K562 (cell line): ENCODE data around the gene BAD. TPM values are rescaled to one million over a fixed set of nuclear protein-coding genes. Genes with fewer than 3 reads are reported as not detected.

Source experiments
- ATF2 ChIP-seq: sonication (generic); formaldehyde crosslinking; IDR thresholded peaks from 2 replicates; pipeline ENCODE4 v1.8.1; 2022; ENCODE audit warnings: missing genetic modification reagents
- CCNT2 ChIP-seq: IDR thresholded peaks from 2 replicates; pipeline ENCODE4 v1.6.1; 2011; ENCODE audit warnings: borderline replicate concordance, low read depth, mild to moderate bottlenecking, moderate library complexity, mixed read lengths, low read length; ENCODE audit not compliant: insufficient read length; ENCODE audit errors: extremely low read depth
- CGGBP1 ChIP-seq: fragments of 250-450 bp; sonication (Bioruptor Pico); IDR thresholded peaks from 2 replicates; pipeline ENCODE4 v1.9.0; 2021; ENCODE audit warnings: mild to moderate bottlenecking
- DACH1 ChIP-seq: fragments of 450-650 bp; IDR thresholded peaks from 2 replicates; pipeline ENCODE4 v1.6.1; 2018; ENCODE audit not compliant: partially characterized antibody
- E2F4 ChIP-seq: sonication (generic); formaldehyde crosslinking; IDR thresholded peaks from 2 replicates; pipeline ENCODE4 v1.8.0; 2022; ENCODE audit warnings: mild to moderate bottlenecking, low read depth, missing genetic modification reagents
- ELF1 ChIP-seq: fragments of 200-800 bp; sonication (Bioruptor generic); IDR thresholded peaks from 2 replicates; pipeline ENCODE4 v1.6.1; 2016; ENCODE audit warnings: missing genetic modification characterization, missing compliant biosample characterization
- ERF ChIP-seq: fragments of 450-650 bp; formaldehyde crosslinking; IDR thresholded peaks from 2 replicates; pipeline ENCODE4 v1.4.0; 2020; ENCODE audit warnings: mild to moderate bottlenecking, mixed read lengths
- KLF1 ChIP-seq: fragments of 450-650 bp; IDR thresholded peaks from 2 replicates; pipeline ENCODE4 v1.6.1; 2016; ENCODE audit warnings: missing genetic modification characterization, missing compliant biosample characterization
- MAFG ChIP-seq: fragments of 450-650 bp; conservative IDR thresholded peaks from 2 replicates; pipeline ENCODE4 v1.6.1; 2016; ENCODE audit warnings: missing genetic modification characterization, missing compliant biosample characterization
- MAFK ChIP-seq: IDR thresholded peaks from 2 replicates; pipeline ENCODE4 v1.6.1; 2011; ENCODE audit warnings: low read length, improper control_type of control experiment
- MEF2D ChIP-seq: conservative IDR thresholded peaks from 2 replicates; pipeline ENCODE4 v1.6.1; 2016; ENCODE audit warnings: low read depth, missing genetic modification characterization, missing compliant biosample characterization
- PHB2 ChIP-seq: fragments of 450-650 bp; IDR thresholded peaks from 2 replicates; pipeline ENCODE4 v1.6.1; 2017; ENCODE audit warnings: low read depth
- TAF9B ChIP-seq: fragments of 450-650 bp; IDR thresholded peaks from 2 replicates; pipeline ENCODE4 v1.6.1; 2018; ENCODE audit warnings: mild to moderate bottlenecking; ENCODE audit not compliant: partially characterized antibody
- TBL1XR1 ChIP-seq, 2 experiments: IDR thresholded peaks; 2 replicates each; pipeline ENCODE4 v1.6.1; 2012; ENCODE audit warnings: improper control_type of control experiment in 2 of 2, low read length in 2 of 2, mild to moderate bottlenecking in 1 of 2
- TCF7L2 ChIP-seq: fragments of 150-350 bp; IDR thresholded peaks from 2 replicates; pipeline ENCODE4 v1.6.1; 2016; ENCODE audit warnings: low read depth, mild to moderate bottlenecking, low read length, moderate library complexity
- TEAD2 ChIP-seq: fragments of 450-650 bp; IDR thresholded peaks from 2 replicates; pipeline ENCODE4 v1.6.1; 2016; ENCODE audit warnings: missing genetic modification characterization, control low read depth, missing compliant biosample characterization
- ZNF217 ChIP-seq: sonication (generic); formaldehyde crosslinking; IDR thresholded peaks from 2 replicates; pipeline ENCODE4 v1.8.0; 2022; ENCODE audit warnings: mild to moderate bottlenecking, missing genetic modification reagents
- ZNF324 ChIP-seq: fragments of 250-450 bp; sonication (Bioruptor Pico); IDR thresholded peaks from 2 replicates; pipeline ENCODE4 v1.4.0; 2020; ENCODE audit warnings: mild to moderate bottlenecking
- ZNF41 ChIP-seq: fragments of 250-450 bp; sonication (Bioruptor Pico); conservative IDR thresholded peaks from 2 replicates; pipeline ENCODE4 v1.4.0; 2020; ENCODE audit warnings: mild to moderate bottlenecking
- ZNF695 ChIP-seq: fragments of 450-650 bp; formaldehyde crosslinking; IDR thresholded peaks from 2 replicates; pipeline ENCODE4 v1.4.0; 2020; ENCODE audit warnings: mild to moderate bottlenecking, moderate library complexity
- ZSCAN29 ChIP-seq: fragments of 450-650 bp; IDR thresholded peaks from 2 replicates; pipeline ENCODE4 v1.6.1; 2017
- polyA plus RNA-seq, 8 experiments: library from polyadenylated mRNA; depleted of rRNA in 4 of 8; stranded (reverse) in 5 of 8; unstranded in 3 of 8; fragments of >200 nt; fragmentation: Nextera tagmentation in 2 of 8; fragmentation: Illumina TruSeq in 1 of 8; extraction: Ambion mirVana in 2 of 8; extraction: Trizol in 1 of 8; gene quantifications; 2 replicates each; pipeline versions ENCODE4 v1.2.1 to v1.2.3, GENCODE V29; 2011 to 2014; ENCODE audit warnings: inconsistent platforms in 1 of 8, missing spikeins in 1 of 8
- total RNA-seq, 7 experiments: library from RNA; depleted of rRNA in 6 of 7; stranded (reverse); fragments of >200 nt in 6 of 7; fragmentation: Illumina TruSeq in 2 of 7; extraction: Trizol in 2 of 7; gene quantifications; 2 replicates each; pipeline versions ENCODE4 v1.2.1 to v1.2.3, GENCODE V29; 2011 to 2021; ENCODE audit warnings: low replicate concordance in 1 of 7
- TF ChIP-seq, protein P1 (sequence below): sonication (generic); formaldehyde crosslinking; IDR thresholded peaks from 2 replicates; pipeline ENCODE4 v1.8.1; 2023; ENCODE audit warnings: mild to moderate bottlenecking, missing genetic modification reagents
- TF ChIP-seq, protein P2 (sequence below): fragments of 450-650 bp; formaldehyde crosslinking; IDR thresholded peaks from 2 replicates; pipeline ENCODE4 v1.4.0; 2020; ENCODE audit warnings: mild to moderate bottlenecking, mixed read lengths

Gene BAD
- total and polyA plus RNA-seq, 9 of the 15 experiments (the other 6 are each of a cell fraction or from before 2014, with no cell fraction given), result 0.61 to 45.6 (median 11.8) TPM

DNA sequence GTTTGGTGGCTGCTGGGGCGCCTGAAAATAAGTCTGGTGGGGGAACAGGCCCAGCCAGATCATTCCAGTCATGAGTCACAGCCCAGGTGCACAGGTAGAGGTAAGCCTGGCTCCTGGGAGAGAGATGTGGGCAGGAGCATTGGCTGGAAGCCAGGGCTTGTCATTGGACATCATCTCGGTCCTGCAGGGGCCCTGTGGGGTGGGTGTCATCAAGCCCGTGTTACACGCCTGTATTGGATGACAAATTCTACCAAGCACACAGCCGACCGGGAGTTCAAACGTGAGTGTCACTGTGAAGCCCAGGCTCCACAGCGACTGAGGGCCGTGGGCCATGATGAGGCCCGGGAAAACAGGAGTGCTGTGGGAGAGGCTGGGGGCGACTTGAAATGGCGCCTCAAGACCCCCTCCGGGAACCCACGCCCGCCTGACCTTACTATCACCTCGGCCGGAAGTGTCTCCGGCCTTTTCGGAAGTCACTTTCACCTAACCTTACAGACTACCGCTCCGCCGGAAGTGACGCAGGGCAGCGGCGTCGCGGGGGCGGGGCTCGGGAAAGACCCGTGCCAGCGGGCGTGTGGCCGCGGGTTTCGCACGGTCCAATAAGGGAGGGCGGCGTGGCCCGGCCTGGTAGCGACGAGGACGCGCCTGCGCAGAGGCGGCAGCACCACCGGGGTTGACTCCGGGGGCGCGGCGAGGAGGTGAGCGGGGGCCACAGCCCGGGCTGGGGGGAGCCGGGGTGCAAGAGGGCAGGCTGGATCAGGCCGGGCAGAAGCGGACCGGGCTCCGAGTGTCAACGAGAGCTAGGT is 43.8 kb downstream of the BAD start, which contains the start of gene FKBP2 (continued):
- TF ChIP-seq, protein P1, sequence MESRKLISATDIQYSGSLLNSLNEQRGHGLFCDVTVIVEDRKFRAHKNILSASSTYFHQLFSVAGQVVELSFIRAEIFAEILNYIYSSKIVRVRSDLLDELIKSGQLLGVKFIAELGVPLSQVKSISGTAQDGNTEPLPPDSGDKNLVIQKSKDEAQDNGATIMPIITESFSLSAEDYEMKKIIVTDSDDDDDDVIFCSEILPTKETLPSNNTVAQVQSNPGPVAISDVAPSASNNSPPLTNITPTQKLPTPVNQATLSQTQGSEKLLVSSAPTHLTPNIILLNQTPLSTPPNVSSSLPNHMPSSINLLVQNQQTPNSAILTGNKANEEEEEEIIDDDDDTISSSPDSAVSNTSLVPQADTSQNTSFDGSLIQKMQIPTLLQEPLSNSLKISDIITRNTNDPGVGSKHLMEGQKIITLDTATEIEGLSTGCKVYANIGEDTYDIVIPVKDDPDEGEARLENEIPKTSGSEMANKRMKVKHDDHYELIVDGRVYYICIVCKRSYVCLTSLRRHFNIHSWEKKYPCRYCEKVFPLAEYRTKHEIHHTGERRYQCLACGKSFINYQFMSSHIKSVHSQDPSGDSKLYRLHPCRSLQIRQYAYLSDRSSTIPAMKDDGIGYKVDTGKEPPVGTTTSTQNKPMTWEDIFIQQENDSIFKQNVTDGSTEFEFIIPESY (CRISPR knock-in tag), result peak; percentile 32; the same call in 1 of the 2 replicates
- TF ChIP-seq E2F4 (CRISPR knock-in tag) (no peak; the same call in 1 of the 2 replicates), DACH1 (no peak), MEF2D (tag) (no peak), ZNF41 (CRISPR knock-in tag) (no peak), KLF1 (tag) (peak; percentile 76), ZSCAN29 (no peak), MAFG (tag) (no peak), CCNT2 (peak; percentile 78), ZNF217 (CRISPR knock-in tag) (no peak), ELF1 (peak; percentile 76), ZNF324 (no peak; the same call in none of the 2 replicates), TAF9B (no peak), ATF2 (no peak), CGGBP1 (no peak), ZNF695 (no peak), TBL1XR1 (IDR thresholded peaks at IDR 0.05; ENCODE audit: low read length in 2 of 2) (peak in 1 of 2 experiments; percentile 34; a peak in 1 of 4 replicates), ERF (CRISPR knock-in tag) (peak; percentile 90), MAFK (no peak), PHB2 (no peak), TEAD2 (tag) (no peak), TCF7L2 (no peak)
- TF ChIP-seq, protein P2, sequence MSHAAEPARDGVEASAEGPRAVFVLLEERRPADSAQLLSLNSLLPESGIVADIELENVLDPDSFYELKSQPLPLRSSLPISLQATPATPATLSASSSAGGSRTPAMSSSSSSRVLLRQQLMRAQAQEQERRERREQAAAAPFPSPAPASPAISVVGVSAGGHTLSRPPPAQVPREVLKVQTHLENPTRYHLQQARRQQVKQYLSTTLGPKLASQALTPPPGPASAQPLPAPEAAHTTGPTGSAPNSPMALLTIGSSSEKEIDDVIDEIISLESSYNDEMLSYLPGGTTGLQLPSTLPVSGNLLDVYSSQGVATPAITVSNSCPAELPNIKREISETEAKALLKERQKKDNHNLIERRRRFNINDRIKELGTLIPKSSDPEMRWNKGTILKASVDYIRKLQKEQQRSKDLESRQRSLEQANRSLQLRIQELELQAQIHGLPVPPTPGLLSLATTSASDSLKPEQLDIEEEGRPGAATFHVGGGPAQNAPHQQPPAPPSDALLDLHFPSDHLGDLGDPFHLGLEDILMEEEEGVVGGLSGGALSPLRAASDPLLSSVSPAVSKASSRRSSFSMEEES (CRISPR knock-in tag), result peak; percentile 9; the same call in 1 of the 2 replicates
